ENCODE measurements around the gene EPDR1. TPM values are rescaled to one million over a fixed set of nuclear protein-coding genes. Genes with fewer than 3 reads are reported as not detected.

The EPDR1 gene
- total RNA-seq (2022; extraction: Qiagen RNA extraction): 66.2 to 84.7 TPM (median 82.9 TPM) in 5 replicates

DNA sequence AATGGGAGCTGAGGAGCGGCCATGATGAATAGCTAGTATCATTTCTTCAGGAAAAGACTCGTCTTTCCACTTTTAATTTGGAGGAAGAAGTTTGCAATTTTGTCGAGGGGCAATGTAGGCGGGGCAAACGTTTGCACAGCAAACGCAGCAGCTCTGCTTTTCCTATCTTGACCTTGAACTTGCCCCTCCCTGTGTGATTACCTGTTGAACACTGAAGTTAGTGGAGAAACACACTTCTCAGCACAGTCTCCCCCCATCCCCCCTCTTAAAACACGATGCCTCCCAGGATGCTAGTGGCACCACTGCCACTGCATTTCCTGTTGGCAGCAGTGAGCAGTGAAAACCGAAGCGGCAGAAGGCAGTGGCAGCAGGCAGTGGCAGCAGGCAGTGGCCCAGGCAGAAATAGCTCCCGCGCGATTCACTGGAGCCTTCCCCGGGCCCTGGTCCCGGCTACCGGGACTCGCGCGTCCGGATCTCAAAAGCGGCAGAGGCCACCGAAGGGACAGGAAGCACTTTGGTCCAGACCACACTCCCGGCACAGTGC, at the start of gene EPDR1:
Gene EPDR1 (plus strand): TSS at position 336 of the 544 bp plus-strand sequence. CDS start 300 bp downstream, outside the sequence.

DNA sequence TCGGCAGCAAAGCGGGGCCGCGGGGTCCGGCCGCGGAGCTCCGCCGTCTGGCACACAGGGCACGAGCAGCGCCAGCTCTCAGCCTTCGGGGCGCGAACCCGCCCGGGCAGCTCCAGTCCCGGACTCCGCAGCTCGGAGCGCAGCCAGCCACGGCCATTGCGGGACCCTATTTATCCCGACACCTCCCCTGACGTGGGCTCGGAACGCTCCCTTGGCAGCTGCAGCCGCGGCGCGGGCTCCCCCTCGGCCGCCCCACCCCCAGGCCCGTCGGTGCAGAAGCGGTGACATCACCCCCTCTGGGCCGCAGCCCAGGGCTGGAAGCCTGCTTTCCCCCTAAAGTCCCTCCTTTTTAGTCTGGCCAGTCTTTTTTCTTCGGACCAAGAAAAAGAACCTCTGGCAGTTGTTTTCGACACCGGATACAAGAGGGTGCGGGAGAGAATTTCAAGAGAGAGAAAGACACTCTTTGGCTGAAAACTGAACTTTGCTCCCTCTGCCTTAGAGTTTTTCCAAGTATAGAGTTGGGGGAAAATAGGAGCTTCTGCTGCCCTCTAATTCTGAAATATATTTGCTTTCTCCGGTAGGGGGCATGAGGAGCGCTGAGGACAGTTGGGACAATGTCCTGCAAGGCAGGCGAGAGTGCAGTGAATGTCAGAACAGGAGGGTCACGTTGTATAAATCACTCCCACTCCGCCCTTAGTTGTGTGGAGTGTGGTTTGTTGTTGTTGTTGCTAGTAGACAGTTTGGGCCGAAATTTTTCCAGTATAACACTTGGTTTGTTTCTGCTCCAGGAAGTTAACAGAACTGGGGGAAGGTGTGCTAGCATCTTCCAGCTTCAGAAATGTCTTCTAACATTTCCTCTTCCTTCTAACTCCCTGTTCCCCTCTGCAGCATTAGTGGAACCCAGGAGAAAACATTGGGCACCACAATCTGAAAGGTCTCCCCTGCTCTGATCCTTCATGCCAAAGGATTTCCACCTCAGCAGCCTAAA, 3.5 kb upstream of the EPDR1 start, which contains the start of gene SFRP4:
Gene SFRP4 (minus strand): TSS at position 145 of the 988 bp plus-strand sequence. CDS start 280 bp downstream, outside the sequence.

Other genes starting within 250 kb of the EPDR1 start
- gene GPR141, start 236.9 kb upstream of the EPDR1 start, total RNA-seq (2022; extraction: Qiagen RNA extraction): not detected in 5 replicates
- not detected in 5 replicates for gene NME8, start 72.0 kb upstream of the EPDR1 start, total RNA-seq (2022; extraction: Qiagen RNA extraction)
- 3.2 to 5.3 TPM (median 3.7 TPM) in 5 replicates for gene SFRP4, start 3.8 kb upstream of the EPDR1 start, total RNA-seq (2022; extraction: Qiagen RNA extraction)

Data from A549 treated with Mapracorat at 1 μM for 4 hours (cell line).